ENCODE results near the gene FAM236B.
"Not testable (repeated sequence)": the region's sequence is repeated elsewhere in the genome, so short reads cannot be mapped to it uniquely, and the experiment has no call there.

FAM236B gene

GRCh38 chrX:72788142-72788541, 5.7 kb upstream of the FAM236B start:
- not testable (repeated sequence) for H3K4me2 ChIP-seq (ENCODE audit: low read length); H3K14ac ChIP-seq (ENCODE audit: low read length)

GRCh38 chrX:72783964-72784363, 1.5 kb upstream of the FAM236B start:
- not testable (repeated sequence) for H2AFZ ChIP-seq (ENCODE audit: insufficient read depth, low read length, poor library complexity); H4K12ac ChIP-seq (ENCODE audit: low read depth, low read length); H3K4me2 ChIP-seq (ENCODE audit: low read length); H3K79me2 ChIP-seq (ENCODE audit: control insufficient read depth, insufficient read depth, low read length, poor library complexity); H4K91ac ChIP-seq (ENCODE audit: low read depth, low read length); H3K23ac ChIP-seq (ENCODE audit: low read length); H3K18ac ChIP-seq (ENCODE audit: low read length); H2AK5ac ChIP-seq (ENCODE audit: low read length); H3K4me3 ChIP-seq (ENCODE audit: low read depth, low read length); H3K4me1 ChIP-seq (ENCODE audit: control insufficient read depth in 1 of 2, insufficient read depth in 2 of 2, low read length in 2 of 2); H3K27ac ChIP-seq (ENCODE audit: low read depth, low read length); H2BK12ac ChIP-seq (ENCODE audit: low read length); H3K9me3 ChIP-seq (ENCODE audit: insufficient read depth, low read depth, low read length); H3K36me3 ChIP-seq (ENCODE audit: control insufficient read depth in 1 of 2, insufficient read depth in 2 of 2, low read length in 2 of 2); H2BK120ac ChIP-seq (ENCODE audit: insufficient read depth, low read length, poor library complexity); H3K9ac ChIP-seq (ENCODE audit: low read length); H3K4ac ChIP-seq (ENCODE audit: low read depth, low read length); DNase-seq; H2BK5ac ChIP-seq (ENCODE audit: low read depth, low read length, poor library complexity); H3K79me1 ChIP-seq (ENCODE audit: low read length); H3K14ac ChIP-seq (ENCODE audit: low read length); H4K8ac ChIP-seq (ENCODE audit: low read depth, low read length); H3K27me3 ChIP-seq (ENCODE audit: insufficient read depth, low read length)
- WGBS (ENCODE audit: extremely low coverage, insufficient coverage, insufficient read length) = no CpG with 5 or more reads among the region's 6 CpGs

More at GRCh38 chrX:72788142-72788541, 5.7 kb upstream of the FAM236B start:
- WGBS (ENCODE audit: extremely low coverage, insufficient coverage, insufficient read length) = no CpG with 5 or more reads among the region's 1 CpG
- H3K4me3 ChIP-seq (ENCODE audit: low read depth, low read length); H3K79me1 ChIP-seq (ENCODE audit: low read length); H3K79me2 ChIP-seq (ENCODE audit: control insufficient read depth, insufficient read depth, low read length, poor library complexity); H3K36me3 ChIP-seq (ENCODE audit: control insufficient read depth in 1 of 2, insufficient read depth in 2 of 2, low read length in 2 of 2); H3K9ac ChIP-seq (ENCODE audit: low read length); H2BK12ac ChIP-seq (ENCODE audit: low read length); H4K91ac ChIP-seq (ENCODE audit: low read depth, low read length); H2AFZ ChIP-seq (ENCODE audit: insufficient read depth, low read length, poor library complexity); H3K4me1 ChIP-seq (ENCODE audit: control insufficient read depth in 1 of 2, insufficient read depth in 2 of 2, low read length in 2 of 2); H3K18ac ChIP-seq (ENCODE audit: low read length); H3K9me3 ChIP-seq (ENCODE audit: insufficient read depth, low read depth, low read length); H4K8ac ChIP-seq (ENCODE audit: low read depth, low read length); H3K23ac ChIP-seq (ENCODE audit: low read length); H2BK120ac ChIP-seq (ENCODE audit: insufficient read depth, low read length, poor library complexity); H3K27ac ChIP-seq (ENCODE audit: low read depth, low read length); H2BK5ac ChIP-seq (ENCODE audit: low read depth, low read length, poor library complexity); H2AK5ac ChIP-seq (ENCODE audit: low read length); DNase-seq; H4K12ac ChIP-seq (ENCODE audit: low read depth, low read length); H3K4ac ChIP-seq (ENCODE audit: low read depth, low read length); H3K27me3 ChIP-seq (ENCODE audit: insufficient read depth, low read length): not testable (repeated sequence)

GRCh38 chrX:72783365-72783936, 991 bp upstream of the FAM236B start:
- H2BK120ac ChIP-seq (ENCODE audit: insufficient read depth, low read length, poor library complexity); H3K18ac ChIP-seq (ENCODE audit: low read length); H3K9me3 ChIP-seq (ENCODE audit: insufficient read depth, low read depth, low read length); H3K4me1 ChIP-seq (ENCODE audit: control insufficient read depth in 1 of 2, insufficient read depth in 2 of 2, low read length in 2 of 2); H3K14ac ChIP-seq (ENCODE audit: low read length); H3K4me2 ChIP-seq (ENCODE audit: low read length); DNase-seq; H3K4me3 ChIP-seq (ENCODE audit: low read depth, low read length); H4K91ac ChIP-seq (ENCODE audit: low read depth, low read length); H2BK12ac ChIP-seq (ENCODE audit: low read length); H4K8ac ChIP-seq (ENCODE audit: low read depth, low read length); H2BK5ac ChIP-seq (ENCODE audit: low read depth, low read length, poor library complexity); H3K23ac ChIP-seq (ENCODE audit: low read length); H3K36me3 ChIP-seq (ENCODE audit: control insufficient read depth in 1 of 2, insufficient read depth in 2 of 2, low read length in 2 of 2); H3K27me3 ChIP-seq (ENCODE audit: insufficient read depth, low read length); H4K12ac ChIP-seq (ENCODE audit: low read depth, low read length); H3K27ac ChIP-seq (ENCODE audit: low read depth, low read length); H3K79me1 ChIP-seq (ENCODE audit: low read length); H3K4ac ChIP-seq (ENCODE audit: low read depth, low read length); H3K9ac ChIP-seq (ENCODE audit: low read length); H3K79me2 ChIP-seq (ENCODE audit: control insufficient read depth, insufficient read depth, low read length, poor library complexity); H2AFZ ChIP-seq (ENCODE audit: insufficient read depth, low read length, poor library complexity); H2AK5ac ChIP-seq (ENCODE audit: low read length): not testable (repeated sequence)
- WGBS (ENCODE audit: extremely low coverage, insufficient coverage, insufficient read length) = no CpG with 5 or more reads among the region's 8 CpGs

GRCh38 chrX:72778146-72778545, 4.3 kb downstream of the FAM236B start:
- not testable (repeated sequence) for H2BK5ac ChIP-seq (ENCODE audit: low read depth, low read length, poor library complexity); H3K4me1 ChIP-seq (ENCODE audit: control insufficient read depth in 1 of 2, insufficient read depth in 2 of 2, low read length in 2 of 2); H2AFZ ChIP-seq (ENCODE audit: insufficient read depth, low read length, poor library complexity); H3K27me3 ChIP-seq (ENCODE audit: insufficient read depth, low read length); H3K36me3 ChIP-seq (ENCODE audit: control insufficient read depth in 1 of 2, insufficient read depth in 2 of 2, low read length in 2 of 2); H4K91ac ChIP-seq (ENCODE audit: low read depth, low read length); H2BK12ac ChIP-seq (ENCODE audit: low read length); H4K12ac ChIP-seq (ENCODE audit: low read depth, low read length); DNase-seq; H2BK120ac ChIP-seq (ENCODE audit: insufficient read depth, low read length, poor library complexity); H3K27ac ChIP-seq (ENCODE audit: low read depth, low read length); H3K9ac ChIP-seq (ENCODE audit: low read length); H3K79me2 ChIP-seq (ENCODE audit: control insufficient read depth, insufficient read depth, low read length, poor library complexity); H3K4ac ChIP-seq (ENCODE audit: low read depth, low read length); H3K9me3 ChIP-seq (ENCODE audit: insufficient read depth, low read depth, low read length); H2AK5ac ChIP-seq (ENCODE audit: low read length); H3K4me2 ChIP-seq (ENCODE audit: low read length); H3K4me3 ChIP-seq (ENCODE audit: low read depth, low read length); H3K14ac ChIP-seq (ENCODE audit: low read length); H4K8ac ChIP-seq (ENCODE audit: low read depth, low read length); H3K79me1 ChIP-seq (ENCODE audit: low read length); H3K18ac ChIP-seq (ENCODE audit: low read length); H3K23ac ChIP-seq (ENCODE audit: low read length)
- no CpG with 5 or more reads among the region's 6 CpGs for WGBS (ENCODE audit: extremely low coverage, insufficient coverage, insufficient read length)

Measured in trophoblast cell (in vitro differentiated cells and primary cell).